Measurements from ENCODE around the gene VPS41.
A peak's percentile ranks its signal among the peaks of the same experiment; 100 is the strongest.

- TF ChIP-seq, protein P1, sequence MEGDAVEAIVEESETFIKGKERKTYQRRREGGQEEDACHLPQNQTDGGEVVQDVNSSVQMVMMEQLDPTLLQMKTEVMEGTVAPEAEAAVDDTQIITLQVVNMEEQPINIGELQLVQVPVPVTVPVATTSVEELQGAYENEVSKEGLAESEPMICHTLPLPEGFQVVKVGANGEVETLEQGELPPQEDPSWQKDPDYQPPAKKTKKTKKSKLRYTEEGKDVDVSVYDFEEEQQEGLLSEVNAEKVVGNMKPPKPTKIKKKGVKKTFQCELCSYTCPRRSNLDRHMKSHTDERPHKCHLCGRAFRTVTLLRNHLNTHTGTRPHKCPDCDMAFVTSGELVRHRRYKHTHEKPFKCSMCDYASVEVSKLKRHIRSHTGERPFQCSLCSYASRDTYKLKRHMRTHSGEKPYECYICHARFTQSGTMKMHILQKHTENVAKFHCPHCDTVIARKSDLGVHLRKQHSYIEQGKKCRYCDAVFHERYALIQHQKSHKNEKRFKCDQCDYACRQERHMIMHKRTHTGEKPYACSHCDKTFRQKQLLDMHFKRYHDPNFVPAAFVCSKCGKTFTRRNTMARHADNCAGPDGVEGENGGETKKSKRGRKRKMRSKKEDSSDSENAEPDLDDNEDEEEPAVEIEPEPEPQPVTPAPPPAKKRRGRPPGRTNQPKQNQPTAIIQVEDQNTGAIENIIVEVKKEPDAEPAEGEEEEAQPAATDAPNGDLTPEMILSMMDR (IDR thresholded peaks at IDR 0.05), result peak in 2 of 6 experiments; percentile 6 to 33
- no peak for TF ChIP-seq POLR2A (IDR thresholded peaks at IDR 0.05)
Measured at GRCh38 chr7:38748056-38748610, 160.9 kb downstream of the VPS41 start.
